ENCODE results near the gene LGALS16.
"Not testable (repeated sequence)": the region's sequence is repeated elsewhere in the genome, so short reads cannot be mapped to it uniquely, and the experiment has no call there.

The LGALS16 gene

GRCh38 chr19:39677961-39678889, 22.5 kb downstream of the LGALS16 start:
- DNase-seq (ENCODE audit: low read depth) = no peak

- DNase-seq (ENCODE audit: low read depth) = no peak
These were observed 23.5 kb downstream of the LGALS16 start for GRCh38 chr19:39679056-39679790.

- DNase-seq (ENCODE audit: low read depth) = no peak
These were observed 24.1 kb downstream of the LGALS16 start for GRCh38 chr19:39679791-39680168.

GRCh38 chr19:39680593-39680992, 24.9 kb downstream of the LGALS16 start:
- DNase-seq (ENCODE audit: low read depth) = no peak

- no peak for DNase-seq (ENCODE audit: low read depth)
These were observed 25.7 kb downstream of the LGALS16 start for GRCh38 chr19:39681416-39681815.

- no peak for DNase-seq (ENCODE audit: low read depth)
These were observed 28.6 kb downstream of the LGALS16 start for GRCh38 chr19:39684267-39684666.

- DNase-seq (ENCODE audit: low read depth) = no peak
These were observed 31.0 kb downstream of the LGALS16 start for GRCh38 chr19:39686739-39687138.

- DNase-seq (ENCODE audit: low read depth) = not testable (repeated sequence)
These were observed 32.9 kb downstream of the LGALS16 start for GRCh38 chr19:39688637-39689036.

- no peak for DNase-seq (ENCODE audit: low read depth)
These were observed 36.5 kb downstream of the LGALS16 start for GRCh38 chr19:39692166-39692565.

- no peak for DNase-seq (ENCODE audit: low read depth)
These were observed 37.1 kb downstream of the LGALS16 start for GRCh38 chr19:39692822-39693221.

- no peak for DNase-seq (ENCODE audit: low read depth)
These were observed 40.0 kb downstream of the LGALS16 start for GRCh38 chr19:39695759-39696158.

GRCh38 chr19:39696387-39696786, 40.7 kb downstream of the LGALS16 start:
- DNase-seq (ENCODE audit: low read depth) = no peak

- no peak for DNase-seq (ENCODE audit: low read depth)
These were observed 42.8 kb downstream of the LGALS16 start for GRCh38 chr19:39698535-39698934.

- no peak for DNase-seq (ENCODE audit: low read depth)
These were observed 45.6 kb downstream of the LGALS16 start for GRCh38 chr19:39701291-39701690.

GRCh38 chr19:39704181-39705044, 48.7 kb downstream of the LGALS16 start, which contains the start of gene LGALS14:
Gene LGALS14, plus strand, starts transcription at chr19:39704481. Its CDS starts 48 bp downstream, at chr19:39704529.
- no peak for DNase-seq (ENCODE audit: low read depth)

- DNase-seq (ENCODE audit: low read depth) = no peak
These were observed 50.0 kb downstream of the LGALS16 start for GRCh38 chr19:39705578-39706188.

GRCh38 chr19:39708594-39708993, 52.9 kb downstream of the LGALS16 start:
- no peak for DNase-seq (ENCODE audit: low read depth)

GRCh38 chr19:39709026-39709872, 53.5 kb downstream of the LGALS16 start:
- no peak for DNase-seq (ENCODE audit: low read depth)
